ENCODE results near the gene NRG4. TPM values are rescaled to one million over a fixed set of nuclear protein-coding genes. Genes with fewer than 3 reads are reported as not detected.
"Not testable (repeated sequence)": the region's sequence is repeated elsewhere in the genome, so short reads cannot be mapped to it uniquely, and the experiment has no call there.

NRG4 gene
- total RNA-seq, 2 donors from 2014 or later = not detected

DNA sequence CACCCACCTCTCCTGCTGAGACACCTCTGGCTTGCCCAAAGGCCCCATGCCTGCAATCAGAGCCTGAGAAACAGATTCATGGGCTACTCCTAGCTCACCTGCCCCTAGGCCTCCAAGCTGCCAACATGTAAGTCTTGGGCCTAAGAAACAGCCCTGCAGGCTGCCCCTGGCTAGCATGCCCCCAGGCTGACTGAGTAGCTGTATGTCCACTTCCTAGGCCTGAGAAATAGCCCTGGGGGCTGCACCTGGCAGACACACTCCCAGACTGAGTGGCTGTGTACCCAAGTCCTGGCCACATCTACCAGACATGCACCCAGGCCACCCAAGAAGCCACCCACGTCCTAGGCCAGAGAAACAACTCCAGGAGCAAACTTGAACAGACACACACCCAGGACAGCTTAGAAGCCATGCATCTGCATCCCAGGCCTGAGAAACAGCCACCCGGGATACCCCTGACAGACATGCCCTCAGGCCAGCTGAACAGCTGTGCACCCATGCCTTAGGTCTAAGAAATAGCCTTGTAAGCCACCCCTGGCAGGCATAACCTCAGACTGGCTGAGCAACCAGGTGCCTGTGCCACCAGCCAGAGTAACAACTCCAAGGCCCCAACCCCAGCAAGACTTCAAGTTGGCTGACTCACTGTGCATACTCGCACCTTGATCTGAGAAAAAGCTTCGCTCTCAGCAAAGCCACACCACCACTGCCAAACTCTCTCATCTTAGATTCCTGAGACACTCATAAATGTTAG is 12.0 kb upstream of the NRG4 start:
- H3K27me3 Mint-ChIP-seq = peaks cover 32% of the 10 kb centered on the region
- ATAC-seq (replicated peaks) = no peak
- H3K27ac Mint-ChIP-seq = no peak overlapping the region
- no peaks in the 10 kb centered on the region for H3K4me1 Mint-ChIP-seq
- H3K36me3 Mint-ChIP-seq (ENCODE audit: low read depth) = no peaks in the 10 kb centered on the region
- H3K4me3 Mint-ChIP-seq = no peak overlapping the region
- H3K9me3 Mint-ChIP-seq = peaks cover 14% of the 10 kb centered on the region

DNA sequence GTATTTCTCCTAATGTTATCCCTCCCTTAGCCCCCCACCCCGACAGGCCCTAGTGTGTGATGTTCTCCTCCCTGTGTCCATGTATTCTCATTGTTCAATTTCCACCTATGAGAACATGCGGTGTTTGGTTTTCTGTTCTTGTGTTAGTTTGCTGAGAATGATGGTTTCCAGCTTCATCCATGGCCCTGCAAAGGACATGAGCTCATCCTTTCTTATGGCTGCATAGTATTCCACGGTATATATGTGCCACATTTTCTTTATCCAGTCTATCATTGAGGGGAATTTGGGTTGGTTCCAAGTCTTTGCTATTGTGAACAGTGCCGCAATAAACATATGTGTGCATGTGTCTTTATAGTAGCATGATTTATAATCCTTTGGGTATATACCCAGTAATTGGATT is 1.2 kb upstream of the NRG4 start:
- not testable (repeated sequence) for H3K9me3 Mint-ChIP-seq; H3K4me3 Mint-ChIP-seq; ATAC-seq (replicated peaks); H3K4me1 Mint-ChIP-seq; H3K36me3 Mint-ChIP-seq (ENCODE audit: low read depth); H3K27ac Mint-ChIP-seq
- H3K27me3 Mint-ChIP-seq = peaks cover 35% of the 10 kb centered on the region

DNA sequence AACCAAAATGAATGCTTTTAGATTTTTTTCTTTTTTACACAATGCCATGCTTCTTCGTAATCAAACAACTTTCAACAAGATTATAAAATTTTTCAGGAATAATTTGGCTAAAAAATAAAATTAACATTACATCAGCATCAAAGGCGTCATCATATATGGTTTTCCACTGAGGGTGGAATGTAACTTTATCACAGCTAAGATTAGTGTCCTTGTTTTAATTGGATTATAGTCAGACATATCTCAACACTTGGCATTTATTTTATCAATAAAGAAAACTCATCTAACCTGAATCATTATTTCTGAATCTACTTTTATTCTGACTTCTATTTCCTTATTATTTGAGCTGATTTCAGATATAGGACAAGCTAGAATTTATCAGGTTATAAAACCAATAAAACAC is 1.6 kb downstream of the NRG4 start:
- ATAC-seq (replicated peaks) = no peak
- no peaks in the 10 kb centered on the region for H3K36me3 Mint-ChIP-seq (ENCODE audit: low read depth)
- peaks cover 5% of the 10 kb centered on the region for H3K4me1 Mint-ChIP-seq
- peaks cover 28% of the 10 kb centered on the region for H3K27me3 Mint-ChIP-seq
- no peaks in the 10 kb centered on the region for H3K9me3 Mint-ChIP-seq
- no peak overlapping the region for H3K4me3 Mint-ChIP-seq
- no peak overlapping the region for H3K27ac Mint-ChIP-seq

DNA sequence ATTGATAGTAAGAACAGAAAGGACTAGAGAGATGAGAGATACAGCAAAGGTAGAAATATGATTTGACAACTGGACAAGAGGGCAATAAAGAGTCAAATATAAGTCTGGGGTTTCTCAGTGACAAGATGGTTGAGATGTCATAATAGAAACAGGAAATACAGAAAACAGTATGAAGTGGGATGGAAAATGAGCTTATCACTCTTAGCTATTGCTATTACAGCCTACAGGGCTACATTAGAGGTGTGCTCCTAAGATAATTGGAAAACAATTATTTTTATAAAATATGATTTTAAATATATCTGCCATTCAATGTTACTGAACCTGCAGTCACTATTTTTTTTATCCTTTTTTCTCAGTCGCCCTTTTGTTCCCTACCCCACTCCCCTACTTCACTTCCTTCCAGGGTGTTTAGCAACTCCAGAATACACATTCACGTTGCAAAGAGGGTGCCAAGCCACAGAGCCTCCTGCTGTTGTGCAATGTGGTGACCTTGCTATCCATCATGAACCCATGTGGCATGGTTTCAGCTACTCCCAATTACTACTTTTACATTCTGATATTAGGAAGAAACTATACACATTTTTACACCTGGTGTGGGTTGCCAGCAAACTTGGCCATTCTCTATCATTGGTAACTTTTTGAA is 6.0 kb downstream of the NRG4 start:
- ATAC-seq (replicated peaks) = no peak
- H3K9me3 Mint-ChIP-seq = peaks cover 3% of the 10 kb centered on the region
- peaks cover 26% of the 10 kb centered on the region for H3K27me3 Mint-ChIP-seq
- no peaks in the 10 kb centered on the region for H3K36me3 Mint-ChIP-seq (ENCODE audit: low read depth)
- no peak overlapping the region for H3K4me3 Mint-ChIP-seq
- no peaks in the 10 kb centered on the region for H3K4me1 Mint-ChIP-seq
- H3K27ac Mint-ChIP-seq = no peak overlapping the region

DNA sequence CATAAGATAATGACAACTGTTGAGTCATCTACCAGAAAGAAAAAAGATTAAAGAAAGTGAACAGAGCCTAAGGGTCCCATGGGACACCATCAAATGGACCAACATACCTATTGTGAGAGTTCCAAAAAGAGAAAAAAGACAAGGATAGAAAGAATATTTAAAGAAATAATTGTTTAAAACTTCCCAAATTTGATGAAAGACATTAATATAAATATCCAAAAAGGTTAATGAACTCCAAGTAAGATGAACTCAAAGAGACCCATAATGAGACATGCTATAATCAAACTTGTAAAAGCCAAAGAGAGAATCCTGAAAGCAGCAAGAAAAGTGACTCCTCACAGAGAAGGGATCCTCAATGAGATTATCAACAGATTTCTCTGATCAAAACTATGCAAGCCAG is 8.9 kb downstream of the NRG4 start:
- Mint-ChIP-seq H3K4me3 (no peak overlapping the region), H3K27ac (no peak overlapping the region), H3K4me1 (no peaks in the 10 kb centered on the region), H3K9me3 (peaks cover 3% of the 10 kb centered on the region), H3K27me3 (peaks cover 30% of the 10 kb centered on the region), H3K36me3 (ENCODE audit: low read depth) (no peaks in the 10 kb centered on the region)
- no peak for ATAC-seq (replicated peaks)

DNA sequence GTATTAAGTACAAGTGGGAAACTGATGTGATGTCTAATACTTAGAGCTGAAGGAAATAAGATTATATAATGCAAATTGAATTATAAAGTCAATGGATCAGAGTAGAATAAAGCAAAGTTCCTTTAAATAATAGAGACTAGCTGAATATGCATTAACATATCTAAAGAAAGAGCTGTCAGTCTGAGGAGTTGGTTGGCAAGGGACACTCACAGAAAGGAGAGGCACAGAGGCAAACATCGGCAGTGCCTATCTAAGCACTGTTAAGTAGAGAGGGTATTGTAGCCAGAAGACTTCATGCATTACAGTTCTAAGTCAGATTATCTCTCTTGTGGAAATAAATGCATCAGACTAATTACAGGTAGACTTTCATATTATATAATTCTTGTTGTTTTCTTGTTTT is 16.6 kb downstream of the NRG4 start:
- no peak for ATAC-seq (replicated peaks)
- H3K27ac Mint-ChIP-seq = no peak overlapping the region
- H3K27me3 Mint-ChIP-seq = peaks cover 21% of the 10 kb centered on the region
- no peak overlapping the region for H3K4me3 Mint-ChIP-seq
- no peaks in the 10 kb centered on the region for H3K36me3 Mint-ChIP-seq (ENCODE audit: low read depth)
- H3K9me3 Mint-ChIP-seq = no peaks in the 10 kb centered on the region
- H3K4me1 Mint-ChIP-seq = no peaks in the 10 kb centered on the region

DNA sequence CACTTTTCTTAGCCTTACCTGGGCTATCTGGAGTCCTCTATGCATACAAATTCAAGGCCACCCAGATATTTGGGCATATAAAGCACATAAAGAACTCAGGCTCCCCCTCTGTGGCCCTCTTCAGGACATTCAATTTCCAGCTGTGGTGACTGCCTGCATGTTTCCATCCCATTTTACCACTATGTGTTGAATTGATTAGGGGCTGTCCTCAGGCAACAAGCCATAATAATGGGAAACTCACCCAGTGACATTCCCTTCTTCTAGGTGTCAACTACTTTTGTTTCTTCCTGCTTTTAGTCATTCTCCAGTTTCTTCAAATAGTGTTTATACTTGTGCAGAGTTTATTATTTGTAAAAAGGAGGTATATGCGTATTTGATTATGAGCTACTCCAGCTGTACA is 18.0 kb downstream of the NRG4 start:
- Mint-ChIP-seq H3K27ac (no peak overlapping the region), H3K4me3 (no peak overlapping the region), H3K9me3 (no peaks in the 10 kb centered on the region), H3K4me1 (no peaks in the 10 kb centered on the region), H3K27me3 (peaks cover 18% of the 10 kb centered on the region), H3K36me3 (ENCODE audit: low read depth) (no peaks in the 10 kb centered on the region)
- no peak for ATAC-seq (replicated peaks)

DNA sequence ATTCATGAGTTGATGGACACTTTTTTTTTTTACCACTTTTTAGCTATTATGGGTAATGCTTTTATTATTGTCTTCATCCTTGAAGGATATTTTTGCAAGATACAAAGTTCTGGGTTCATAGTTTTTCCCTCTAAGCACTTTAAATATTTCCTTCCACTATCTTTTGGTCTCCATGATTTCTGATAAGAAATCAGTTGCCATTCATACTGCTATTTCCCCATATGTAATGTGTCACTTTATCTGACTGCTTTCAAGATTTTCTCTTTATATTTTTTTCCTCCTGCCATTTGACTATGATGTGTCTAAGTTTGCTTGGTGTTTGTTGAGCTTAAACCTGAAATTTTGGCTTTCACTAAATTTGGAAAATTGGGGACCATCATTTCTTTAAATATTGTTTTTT is 19.3 kb downstream of the NRG4 start:
- no peaks in the 10 kb centered on the region for H3K36me3 Mint-ChIP-seq (ENCODE audit: low read depth)
- H3K4me3 Mint-ChIP-seq = no peak overlapping the region
- peaks cover 14% of the 10 kb centered on the region for H3K27me3 Mint-ChIP-seq
- H3K4me1 Mint-ChIP-seq = no peaks in the 10 kb centered on the region
- H3K9me3 Mint-ChIP-seq = no peaks in the 10 kb centered on the region
- no peak for ATAC-seq (replicated peaks)
- H3K27ac Mint-ChIP-seq = no peak overlapping the region

DNA sequence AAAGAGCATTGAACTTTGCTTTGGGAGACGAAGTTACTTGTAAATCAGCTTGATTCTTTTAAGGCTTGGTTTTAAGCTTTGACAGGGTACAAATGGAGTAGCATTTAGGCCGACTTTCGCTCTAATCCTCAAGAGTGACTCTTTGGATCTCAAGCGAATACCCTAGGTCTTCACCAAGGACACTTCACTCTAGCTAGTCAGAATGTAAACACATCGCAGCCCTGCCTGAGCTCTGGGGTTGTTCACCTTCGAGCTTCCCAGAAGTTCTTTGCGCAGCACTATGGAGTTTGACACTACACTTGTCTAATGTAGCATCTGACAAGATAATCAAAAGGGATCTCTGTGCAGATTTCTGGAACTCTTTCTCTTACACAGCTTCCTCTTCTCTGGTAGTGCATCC is 22.3 kb downstream of the NRG4 start:
- peaks cover 9% of the 10 kb centered on the region for H3K27me3 Mint-ChIP-seq
- ATAC-seq (replicated peaks) = no peak
- H3K36me3 Mint-ChIP-seq (ENCODE audit: low read depth) = no peaks in the 10 kb centered on the region
- no peak overlapping the region for H3K27ac Mint-ChIP-seq
- no peak overlapping the region for H3K4me3 Mint-ChIP-seq
- no peaks in the 10 kb centered on the region for H3K4me1 Mint-ChIP-seq
- H3K9me3 Mint-ChIP-seq = no peaks in the 10 kb centered on the region

DNA sequence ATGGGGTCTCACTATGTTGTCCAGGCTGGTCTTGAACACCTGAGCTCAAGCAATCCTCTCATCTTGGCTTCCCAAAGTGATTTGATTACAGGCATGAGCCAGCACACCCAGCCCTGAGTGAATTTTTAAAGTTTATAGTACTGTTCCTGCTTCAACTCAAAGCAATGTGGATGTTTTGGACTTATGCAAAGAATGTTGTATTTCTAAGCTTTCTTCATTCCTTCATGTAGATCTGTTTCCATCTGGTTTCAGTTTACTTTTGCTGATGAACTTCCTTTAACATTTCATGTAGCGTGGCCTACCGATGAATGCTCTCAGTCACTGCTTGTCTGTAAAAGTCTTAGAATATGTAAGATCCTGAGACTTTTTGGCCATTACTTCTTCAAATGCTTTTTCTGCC is 23.2 kb downstream of the NRG4 start:
- Mint-ChIP-seq H3K4me1 (no peaks in the 10 kb centered on the region), H3K4me3 (no peak overlapping the region), H3K9me3 (no peaks in the 10 kb centered on the region), H3K36me3 (ENCODE audit: low read depth) (no peaks in the 10 kb centered on the region), H3K27ac (no peak overlapping the region), H3K27me3 (peaks cover 5% of the 10 kb centered on the region)
- ATAC-seq (replicated peaks) = no peak

DNA sequence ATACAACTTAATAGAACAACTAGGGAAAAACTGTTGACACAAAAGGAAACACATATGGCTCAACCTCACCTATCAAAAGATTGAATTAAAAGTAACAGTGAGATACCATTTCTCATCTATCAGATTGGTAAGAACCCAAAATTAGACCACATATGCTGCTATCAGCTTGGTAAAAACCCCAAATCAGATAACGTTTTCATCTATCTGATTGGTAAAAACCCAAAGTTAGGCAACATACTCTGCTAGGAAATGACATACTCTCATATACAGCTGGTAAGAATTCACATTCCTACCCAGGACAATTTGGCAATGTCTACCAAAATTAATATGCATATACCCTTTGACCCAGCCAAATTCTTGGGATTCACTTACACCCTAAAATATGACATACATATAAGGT is 26.3 kb downstream of the NRG4 start:
- Mint-ChIP-seq H3K4me3 (no peak overlapping the region), H3K27ac (no peak overlapping the region), H3K4me1 (no peaks in the 10 kb centered on the region), H3K27me3 (peaks cover 4% of the 10 kb centered on the region), H3K9me3 (no peaks in the 10 kb centered on the region), H3K36me3 (ENCODE audit: low read depth) (no peaks in the 10 kb centered on the region)
- ATAC-seq (replicated peaks) = no peak

DNA sequence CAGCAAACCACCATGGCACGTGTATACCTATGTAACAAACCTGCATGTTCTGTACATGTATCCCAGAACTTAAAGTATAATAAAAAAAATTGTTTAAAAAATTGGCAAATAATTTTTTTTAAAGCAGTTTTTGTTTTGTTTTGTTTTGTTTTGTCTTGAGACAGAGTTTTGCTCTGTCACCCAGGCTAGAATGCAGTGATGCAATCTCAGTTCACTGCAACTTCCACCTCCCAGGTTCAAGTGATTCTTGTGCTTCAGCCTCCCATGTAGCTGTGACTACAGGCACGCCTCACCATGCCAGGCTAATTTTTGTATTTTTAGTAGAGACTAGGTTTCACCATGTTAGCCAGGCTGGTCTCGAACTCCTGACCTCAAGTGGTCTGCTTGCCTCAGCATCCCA is 27.5 kb downstream of the NRG4 start:
- not testable (repeated sequence) for ATAC-seq (replicated peaks); H3K4me1 Mint-ChIP-seq; H3K9me3 Mint-ChIP-seq; H3K4me3 Mint-ChIP-seq; H3K27ac Mint-ChIP-seq; H3K27me3 Mint-ChIP-seq; H3K36me3 Mint-ChIP-seq (ENCODE audit: low read depth)

DNA sequence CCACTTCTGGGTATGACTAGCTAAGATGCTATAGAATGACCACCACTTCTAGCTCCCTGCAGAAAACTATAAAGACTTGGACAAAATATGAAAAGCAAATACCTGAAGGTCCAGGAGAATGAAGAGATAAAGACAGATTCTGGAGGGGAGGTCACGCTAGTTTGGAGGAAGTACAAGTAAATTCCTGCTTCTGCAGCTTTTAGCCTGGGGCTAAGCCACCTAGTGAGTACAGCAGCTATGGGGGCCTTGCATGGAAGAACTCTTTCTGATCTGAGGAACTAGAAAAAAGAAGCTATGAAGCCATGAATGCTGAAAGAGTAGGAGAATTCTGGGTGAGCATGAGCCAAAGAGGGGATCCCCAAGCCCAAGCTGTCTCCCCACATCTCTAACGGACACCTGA is 29.8 kb downstream of the NRG4 start:
- H3K27me3 Mint-ChIP-seq = peaks cover 23% of the 10 kb centered on the region
- no peaks in the 10 kb centered on the region for H3K36me3 Mint-ChIP-seq (ENCODE audit: low read depth)
- H3K9me3 Mint-ChIP-seq = no peaks in the 10 kb centered on the region
- ATAC-seq (replicated peaks) = no peak
- no peaks in the 10 kb centered on the region for H3K4me1 Mint-ChIP-seq
- no peak overlapping the region for H3K27ac Mint-ChIP-seq
- H3K4me3 Mint-ChIP-seq = no peak overlapping the region

DNA sequence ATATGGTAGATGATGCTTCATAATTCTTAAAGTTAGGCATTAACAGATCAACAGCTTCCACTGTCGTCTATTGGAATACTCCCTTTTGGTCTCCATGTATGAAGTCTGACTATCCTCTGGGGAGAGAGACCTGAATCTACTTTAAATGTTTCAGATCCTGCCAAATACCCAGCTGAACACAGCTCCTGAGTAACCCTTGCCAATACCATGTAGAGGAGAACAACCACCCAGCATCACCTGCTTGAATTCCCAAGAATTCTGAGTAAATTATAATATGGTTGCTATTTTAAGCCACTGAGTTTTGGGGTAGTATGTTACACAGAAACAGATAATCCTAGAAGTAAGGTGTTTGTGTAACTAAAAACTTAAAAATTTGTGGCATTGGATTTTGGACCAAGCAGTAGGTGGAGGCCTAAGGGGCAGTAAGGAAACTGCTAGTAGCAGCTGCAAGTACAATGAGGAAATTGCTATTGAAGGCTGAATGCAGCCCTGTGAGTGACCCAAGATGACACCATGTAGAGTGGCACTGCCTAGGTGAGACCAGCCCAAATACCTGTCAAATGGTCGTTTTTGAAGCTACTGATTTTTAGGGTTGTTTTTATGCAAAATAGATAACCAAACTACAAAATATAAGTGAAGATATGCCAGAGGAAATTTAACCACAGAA is 30.9 kb downstream of the NRG4 start:
- Mint-ChIP-seq H3K9me3 (no peaks in the 10 kb centered on the region), H3K27me3 (peaks cover 23% of the 10 kb centered on the region)

DNA sequence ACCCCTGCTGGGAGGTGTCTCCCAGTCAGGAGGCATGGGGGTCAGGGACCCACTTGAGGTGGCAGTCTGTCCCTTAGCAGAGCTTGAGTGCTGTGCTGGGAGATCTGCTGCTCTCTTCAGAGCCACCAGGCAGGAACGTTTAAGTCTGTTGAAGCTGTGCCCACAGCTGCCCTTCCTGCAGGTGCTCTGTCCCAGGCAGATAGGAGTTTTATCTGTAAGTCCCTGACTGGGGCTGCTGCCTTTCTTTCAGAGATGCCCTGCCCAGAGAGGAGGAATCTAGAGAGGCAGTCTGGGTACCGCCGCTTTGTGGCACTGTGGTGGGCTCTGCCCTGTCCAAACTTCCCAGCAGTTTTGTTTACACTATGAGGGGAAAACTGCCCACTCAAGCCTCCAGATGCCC is 35.5 kb downstream of the NRG4 start:
- H3K4me3 Mint-ChIP-seq; H3K4me1 Mint-ChIP-seq; ATAC-seq (replicated peaks); H3K9me3 Mint-ChIP-seq; H3K27ac Mint-ChIP-seq; H3K36me3 Mint-ChIP-seq (ENCODE audit: low read depth): not testable (repeated sequence)
- H3K27me3 Mint-ChIP-seq = peaks cover 30% of the 10 kb centered on the region

More for the DNA sequence above, 30.9 kb downstream of the NRG4 start:
- Mint-ChIP-seq H3K27ac (no peak overlapping the region), H3K4me3 (no peak overlapping the region), H3K36me3 (ENCODE audit: low read depth) (no peaks in the 10 kb centered on the region), H3K4me1 (no peaks in the 10 kb centered on the region)
- no peak for ATAC-seq (replicated peaks)
